Keratinocyte (primary cell): ENCODE measurements around the gene DIS3L. TPM values are rescaled to one million over a fixed set of nuclear protein-coding genes. Genes with fewer than 3 reads are reported as not detected.

Experiments used
- DNase-seq: peaks from one replicate; pipeline ENCODE4 v3.0.0-alpha.2; 2011; ENCODE audit warnings: low read depth, missing footprints, low spot score
- FAIRE-seq: peaks from 2 replicates; lab custom pipeline; 2011; peaks lifted over from hg19 to GRCh38; lab: Jason Lieb, UNC
- H2AFZ ChIP-seq: 2 replicates; pipeline ENCODE4 v1.6.0; 2012; ENCODE audit warnings: low read length, control low read depth, inconsistent platforms; ENCODE audit not compliant: control insufficient read depth
- H3K27ac ChIP-seq: 2 replicates; pipeline ENCODE4 v1.5.1; 2011; ENCODE audit warnings: low read length; ENCODE audit not compliant: control insufficient read depth, insufficient read depth
- H3K27me3 ChIP-seq: 3 replicates; pipeline ENCODE4 v1.6.0; 2011; ENCODE audit warnings: low read length; ENCODE audit not compliant: control insufficient read depth, insufficient read depth; ENCODE audit errors: extremely low read depth
- H3K36me3 ChIP-seq, 2 experiments: 2 replicates in 1 of 2; 3 replicates in 1 of 2; pipeline ENCODE4 v1.5.1; 2011; ENCODE audit warnings: low read length in 2 of 2, mild to moderate bottlenecking in 1 of 2; ENCODE audit not compliant: control insufficient read depth in 2 of 2, insufficient read depth in 2 of 2; ENCODE audit errors: extremely low read depth in 1 of 2
- H3K4me1 ChIP-seq: 3 replicates; pipeline ENCODE4 v1.5.1; 2011; ENCODE audit warnings: low read length; ENCODE audit not compliant: control insufficient read depth, insufficient read depth; ENCODE audit errors: extremely low read depth
- H3K4me2 ChIP-seq: 3 replicates; pipeline ENCODE4 v1.6.0; 2011; ENCODE audit warnings: low read depth, low read length; ENCODE audit not compliant: control insufficient read depth, insufficient read depth; ENCODE audit errors: extremely low read depth
- H3K4me3 ChIP-seq, 3 experiments: fragments of 200-600 bp in 1 of 3; sonication (generic) in 1 of 3; 2 replicates in 2 of 3; 3 replicates in 1 of 3; pipeline ENCODE4 v1.5.1; 2011 to 2016; ENCODE audit warnings: low read length in 3 of 3, mild to moderate bottlenecking in 3 of 3, control low read depth in 2 of 3, inconsistent platforms in 1 of 3, low read depth in 1 of 3, mixed read lengths in 1 of 3, mixed run types in 1 of 3, moderate library complexity in 1 of 3; ENCODE audit not compliant: control insufficient read depth in 2 of 3, insufficient read depth in 2 of 3; ENCODE audit errors: extremely low read depth in 1 of 3
- H3K79me2 ChIP-seq: 2 replicates; pipeline ENCODE4 v1.6.0; 2012; ENCODE audit warnings: low read length; ENCODE audit not compliant: control insufficient read depth, insufficient read depth
- H3K9ac ChIP-seq: 3 replicates; pipeline ENCODE4 v1.6.0; 2011; ENCODE audit warnings: low read length; ENCODE audit not compliant: control insufficient read depth, insufficient read depth; ENCODE audit errors: extremely low read depth
- H3K9me1 ChIP-seq: 3 replicates; pipeline ENCODE4 v1.6.0; 2011; ENCODE audit warnings: low read length; ENCODE audit not compliant: control insufficient read depth, insufficient read depth; ENCODE audit errors: extremely low read depth
- H3K9me3 ChIP-seq: 2 replicates; pipeline ENCODE4 v1.5.1; 2012; ENCODE audit warnings: low read depth, low read length; ENCODE audit not compliant: control insufficient read depth
- H4K20me1 ChIP-seq: 3 replicates; pipeline ENCODE4 v1.6.0; 2011; ENCODE audit warnings: low read length; ENCODE audit not compliant: control insufficient read depth, insufficient read depth; ENCODE audit errors: extremely low read depth
- CTCF ChIP-seq, 3 experiments: IDR thresholded peaks in 1 of 3; conservative IDR thresholded peaks in 1 of 3; optimal IDR thresholded peaks in 1 of 3; 2 replicates in 2 of 3; 3 replicates in 1 of 3; pipeline versions ENCODE3 to v1.5.1; 2011; ENCODE audit warnings: low read length in 3 of 3, mild to moderate bottlenecking in 3 of 3, moderate library complexity in 2 of 3, control low read depth in 1 of 3, inconsistent platforms in 1 of 3; ENCODE audit not compliant: insufficient read depth in 2 of 3; ENCODE audit errors: extremely low read depth in 1 of 3
- EZH2 ChIP-seq: IDR thresholded peaks from one replicate; pipeline ENCODE4 v1.6.1; 2012; ENCODE audit warnings: inconsistent platforms, mild to moderate bottlenecking, low read length, moderate library complexity
- dilution Hi-C: fragments of 300-500 bp; cut with MboI; formaldehyde crosslinking; loops from one replicate; pipeline ENCODE4 v1.7.0; 2020; ENCODE audit warnings: low sequenced_read_pairs; ENCODE audit not compliant: extremely low pct_ligation_motif_present
- polyA plus RNA-seq, 5 experiments: library from polyadenylated mRNA; depleted of rRNA in 3 of 5; stranded (reverse) in 3 of 5; stranded (forward) in 1 of 5; unstranded in 1 of 5; fragments of >200 nt; gene quantifications; 1 replicate in 1 of 5; 2 replicates in 3 of 5; 3 replicates in 1 of 5; pipeline versions ENCODE4 v1.2.1 to v1.2.3, GENCODE V29; 2011 to 2012; ENCODE audit warnings: missing spikeins in 2 of 5, low read depth in 1 of 5, low replicate concordance in 1 of 5

The DIS3L gene
- polyA plus RNA-seq, 1 donor (not counting 4 experiments of a cell fraction or from before 2014, with no cell fraction given): 12.2 TPM

GRCh38 chr15:66291816-66292570, 1.4 kb upstream of the DIS3L start:
- dilution Hi-C loops: no loop called here
- Histone ChIP-seq H3K9ac (no peak overlapping the region), H3K36me3 (no peaks in the 10 kb centered on the region), H3K4me1 (peaks cover 34% of the 10 kb centered on the region), H3K79me2 (no peaks in the 10 kb centered on the region), H2AFZ (no peak overlapping the region), H3K27me3 (no peaks in the 10 kb centered on the region), H3K9me3 (no peaks in the 10 kb centered on the region), H3K4me2 (no peak overlapping the region), H4K20me1 (no peaks in the 10 kb centered on the region), H3K9me1 (no peaks in the 10 kb centered on the region), H3K27ac (no peak overlapping the region), H3K4me3 (no peak overlapping the region)
- TF ChIP-seq CTCF (optimal IDR thresholded peaks at IDR 0.05 in 1 of 3, IDR thresholded peaks at IDR 0.05 in 1 of 3, conservative IDR thresholded peaks at IDR 0.05 in 1 of 3; ENCODE audit: extremely low read depth in 1 of 3, insufficient read depth in 2 of 3, low read length in 3 of 3) (no peak), EZH2 (no peak)
- FAIRE-seq (no peak), DNase-seq (no peak)

GRCh38 chr15:66292571-66293418, 573 bp upstream of the DIS3L start:
- Histone ChIP-seq H3K4me3 (peak overlapping the region; percentile 41 to 73 (median 46)), H3K27ac (peak overlapping the region; percentile 42), H3K79me2 (no peaks in the 10 kb centered on the region), H2AFZ (peak overlapping the region; percentile 51), H3K4me2 (peak overlapping the region; percentile 95), H3K4me1 (peaks cover 34% of the 10 kb centered on the region), H4K20me1 (no peaks in the 10 kb centered on the region), H3K27me3 (no peaks in the 10 kb centered on the region), H3K9me1 (no peaks in the 10 kb centered on the region), H3K9me3 (no peaks in the 10 kb centered on the region), H3K9ac (peak overlapping the region; percentile 80), H3K36me3 (no peaks in the 10 kb centered on the region)
- FAIRE-seq: no peak
- no peak for TF ChIP-seq EZH2
- TF ChIP-seq CTCF (optimal IDR thresholded peaks at IDR 0.05 in 1 of 3, IDR thresholded peaks at IDR 0.05 in 1 of 3, conservative IDR thresholded peaks at IDR 0.05 in 1 of 3; ENCODE audit: extremely low read depth in 1 of 3, insufficient read depth in 2 of 3, low read length in 3 of 3): no peak
- dilution Hi-C loops: no loop called here
- DNase-seq: no peak
